Adipose tissue (tissue), 3 donors: ENCODE results near the gene C1orf198. TPM values are rescaled to one million over a fixed set of nuclear protein-coding genes. Genes with fewer than 3 reads are reported as not detected.

ENCODE experiments used
- H3K27ac ChIP-seq: one replicate; pipeline ENCODE4 v1.5.1; 2013; ENCODE audit warnings: low read depth, low read length
- WGBS, 3 donors: extraction: QIAGEN DNeasy Blood & Tissue Kit; methylation state at CpG; one replicate each; pipeline ENCODE4 v1.1.7; 2013; 5-methylcytosine and 5-hydroxymethylcytosine counted together
- polyA plus RNA-seq, 3 donors: library from polyadenylated mRNA; stranded (reverse); fragments of 200-250 nt; gene quantifications; one replicate each; pipeline ENCODE4 v1.2.3, GENCODE V29; 2013
- donor health status: healthy with polysubstance abuse.
- donor health status: Bipolar disorder and iron deficiency.
- donor health status: healthy.

C1orf198 gene
- 10 to 100 TPM; 11.8 to 19.2 (median 15.0) TPM for polyA plus RNA-seq

GRCh38 chr1:230867903-230868735, at the start of gene C1orf198:
C1orf198 (minus strand) TSS chr1:230868521; CDS start chr1:230868512, 9 bp downstream.
- 0 to 1% (median 0%) methylated on average over 48 to 96 of the region's 96 CpGs for WGBS, 3 donors
- H3K27ac ChIP-seq = peak within 1 kb of the TSS; percentile 3

- 45 to 55% (median 54%) methylated on average over 15 of the region's 15 CpGs for WGBS, 3 donors
- H3K27ac ChIP-seq = no peak overlapping the region
Observed at GRCh38 chr1:230917284-230918135, 49.2 kb upstream of the C1orf198 start.

- WGBS, 3 donors = 86 to 94% (median 89%) methylated on average over 8 of the region's 8 CpGs
Observed at GRCh38 chr1:230916587-230917283, 48.4 kb upstream of the C1orf198 start.

GRCh38 chr1:230915078-230915477, 46.8 kb upstream of the C1orf198 start:
- H3K27ac ChIP-seq = no peak overlapping the region

More at GRCh38 chr1:230916587-230917283, 48.4 kb upstream of the C1orf198 start:
- H3K27ac ChIP-seq = no peak overlapping the region

GRCh38 chr1:230913496-230913895, 45.2 kb upstream of the C1orf198 start:
- 75 to 91% (median 82%) methylated on average over 2 of the region's 2 CpGs for WGBS, 3 donors
- no peak overlapping the region for H3K27ac ChIP-seq

- no peak overlapping the region for H3K27ac ChIP-seq
Observed at GRCh38 chr1:230910755-230911117, 42.4 kb upstream of the C1orf198 start.

- WGBS, 3 donors = 87% methylated on average over 13 of the region's 13 CpGs
- no peak overlapping the region for H3K27ac ChIP-seq
Observed at GRCh38 chr1:230909974-230910754, 41.8 kb upstream of the C1orf198 start.

- H3K27ac ChIP-seq = no peak overlapping the region
- 84 to 95% (median 92%) methylated on average over 4 of the region's 4 CpGs for WGBS, 3 donors
Observed at GRCh38 chr1:230907472-230908205, 39.3 kb upstream of the C1orf198 start.

GRCh38 chr1:230906226-230906625, 37.9 kb upstream of the C1orf198 start:
- WGBS, 3 donors = 83 to 92% (median 86%) methylated on average over 2 of the region's 2 CpGs
- H3K27ac ChIP-seq = no peak overlapping the region

- WGBS, 3 donors = 57 to 86% (median 72%) methylated on average over 5 of the region's 5 CpGs
- H3K27ac ChIP-seq = no peak overlapping the region
Observed at GRCh38 chr1:230905733-230906132, 37.4 kb upstream of the C1orf198 start.

GRCh38 chr1:230902349-230902923, 34.1 kb upstream of the C1orf198 start:
- WGBS, 3 donors = 95 to 96% (median 96%) methylated on average over 21 to 22 of the region's 22 CpGs
- no peak overlapping the region for H3K27ac ChIP-seq

- 80 to 89% (median 87%) methylated on average over 6 of the region's 6 CpGs for WGBS, 3 donors
- no peak overlapping the region for H3K27ac ChIP-seq
Observed at GRCh38 chr1:230901671-230902070, 33.4 kb upstream of the C1orf198 start.

GRCh38 chr1:230900984-230901383, 32.7 kb upstream of the C1orf198 start:
- H3K27ac ChIP-seq = no peak overlapping the region
- 70 to 89% (median 86%) methylated on average over 6 of the region's 6 CpGs for WGBS, 3 donors

- H3K27ac ChIP-seq = no peak overlapping the region
- WGBS, 3 donors = 56 to 64% (median 63%) methylated on average over 5 of the region's 5 CpGs
Observed at GRCh38 chr1:230899841-230900251, 31.5 kb upstream of the C1orf198 start.

- 88 to 90% (median 88%) methylated on average over 8 of the region's 8 CpGs for WGBS, 3 donors
- no peak overlapping the region for H3K27ac ChIP-seq
Observed at GRCh38 chr1:230898748-230899147, 30.4 kb upstream of the C1orf198 start.

GRCh38 chr1:230898144-230898543, 29.8 kb upstream of the C1orf198 start:
- H3K27ac ChIP-seq = no peak overlapping the region

GRCh38 chr1:230896779-230897178, 28.5 kb upstream of the C1orf198 start:
- no peak overlapping the region for H3K27ac ChIP-seq
- 52 to 70% (median 63%) methylated on average over 1 of the region's 1 CpG for WGBS, 3 donors

More at GRCh38 chr1:230898144-230898543, 29.8 kb upstream of the C1orf198 start:
- WGBS, 3 donors = 89 to 97% (median 90%) methylated on average over 4 of the region's 4 CpGs
